Measurements from ENCODE around the gene ABCC3. TPM values are rescaled to one million over a fixed set of nuclear protein-coding genes. Genes with fewer than 3 reads are reported as not detected.
A peak's percentile ranks its signal among the peaks of the same experiment; 100 is the strongest.

ABCC3 gene
- total RNA-seq, 4 donors from 2014 or later: 190 to 683 (median 305) TPM

GRCh38 chr17:50602836-50603235, 31.8 kb upstream of the ABCC3 start:
- Histone ChIP-seq H3K9me3 (no peaks in the 10 kb centered on the region), H3K27me3 (no peaks in the 10 kb centered on the region), H3K36me3 (no peaks in the 10 kb centered on the region), H3K27ac (no peak overlapping the region), H3K4me1 (no peaks in the 10 kb centered on the region), H3K4me3 (no peak overlapping the region)
- TF ChIP-seq CTCF (IDR thresholded peaks at IDR 0.05) (no peak), POLR2A (IDR thresholded peaks at IDR 0.05) (no peak)
- DNase-seq: no peak

GRCh38 chr17:50603340-50603739, 31.3 kb upstream of the ABCC3 start:
- Histone ChIP-seq H3K4me3 (no peak overlapping the region), H3K4me1 (no peaks in the 10 kb centered on the region), H3K9me3 (no peaks in the 10 kb centered on the region), H3K36me3 (no peaks in the 10 kb centered on the region), H3K27me3 (no peaks in the 10 kb centered on the region), H3K27ac (no peak overlapping the region)
- no peak for DNase-seq
- no peak for TF ChIP-seq POLR2A (IDR thresholded peaks at IDR 0.05)
- TF ChIP-seq CTCF (IDR thresholded peaks at IDR 0.05): peak in 1 of 6 experiments; percentile 13

- H3K27me3 ChIP-seq: no peaks in the 10 kb centered on the region
- TF ChIP-seq POLR2A (IDR thresholded peaks at IDR 0.05) (no peak), CTCF (IDR thresholded peaks at IDR 0.05) (no peak)
- H3K4me1 ChIP-seq: no peaks in the 10 kb centered on the region
- H3K27ac ChIP-seq: no peak overlapping the region
- no peaks in the 10 kb centered on the region for H3K9me3 ChIP-seq
- no peak overlapping the region for H3K4me3 ChIP-seq
- H3K36me3 ChIP-seq: no peaks in the 10 kb centered on the region
- no peak for DNase-seq
Observed at GRCh38 chr17:50604513-50604912, 30.2 kb upstream of the ABCC3 start.

- H3K27ac ChIP-seq: no peak overlapping the region
Observed at GRCh38 chr17:50605429-50605828, 29.3 kb upstream of the ABCC3 start.

GRCh38 chr17:50607522-50608175, 27.0 kb upstream of the ABCC3 start:
- TF ChIP-seq CTCF (IDR thresholded peaks at IDR 0.05) (no peak), POLR2A (IDR thresholded peaks at IDR 0.05) (no peak)
- no peaks in the 10 kb centered on the region for H3K27me3 ChIP-seq
- no peak for DNase-seq
- H3K27ac ChIP-seq: no peak overlapping the region
- no peak overlapping the region for H3K4me3 ChIP-seq
- H3K9me3 ChIP-seq: no peaks in the 10 kb centered on the region
- no peaks in the 10 kb centered on the region for H3K36me3 ChIP-seq
- no peaks in the 10 kb centered on the region for H3K4me1 ChIP-seq

More at GRCh38 chr17:50605429-50605828, 29.3 kb upstream of the ABCC3 start:
- Histone ChIP-seq H3K36me3 (no peaks in the 10 kb centered on the region), H3K9me3 (no peaks in the 10 kb centered on the region), H3K27me3 (no peaks in the 10 kb centered on the region), H3K4me3 (no peak overlapping the region), H3K4me1 (no peaks in the 10 kb centered on the region)
- no peak for DNase-seq
- TF ChIP-seq CTCF (IDR thresholded peaks at IDR 0.05): no peak
- no peak for TF ChIP-seq POLR2A (IDR thresholded peaks at IDR 0.05)

Data from Peyer's patch (tissue), 4 donors.